ENCODE measurements around the gene CCDC18.

- TF ChIP-seq CTCF (conservative IDR thresholded peaks at IDR 0.05 in 1 of 2, IDR thresholded peaks at IDR 0.05 in 1 of 2; ENCODE audit: extremely low read depth in 1 of 2, insufficient read depth in 1 of 2, low read depth in 1 of 2, low read length in 2 of 2) (no peak), EZH2 (IDR thresholded peaks at IDR 0.05; ENCODE audit: borderline replicate concordance, low read length) (no peak)
Measured at GRCh38 chr1:93200714-93201113, 20.2 kb downstream of the CCDC18 start.
